Activated naive CD8-positive, alpha-beta T cell treated with anti-CD3 and anti-CD28 coated beads, Interleukin-2, amount 50 U/mL, for 24 hours (primary cell): ENCODE measurements around the gene GPRC5B.

Source experiments
- ATAC-seq: fragments of 150-1000 bp; cut with Tn5 transposase; one replicate; pipeline ENCODE4 v1.10.0; 2021
- DNase-seq: peaks from one replicate; pipeline ENCODE4 v3.0.0; 2021
- H3K27ac Mint-ChIP-seq: one replicate; pipeline ENCODE4 v1.8.0; 2021; ENCODE audit warnings: mild to moderate bottlenecking, mixed read lengths
- H3K27me3 Mint-ChIP-seq: one replicate; pipeline ENCODE4 v1.8.0; 2021; ENCODE audit warnings: mixed read lengths
- H3K36me3 Mint-ChIP-seq: one replicate; pipeline ENCODE4 v1.8.0; 2021; ENCODE audit warnings: low read depth, mixed read lengths
- H3K4me1 Mint-ChIP-seq: one replicate; pipeline ENCODE4 v1.8.0; 2021; ENCODE audit warnings: mixed read lengths
- H3K4me3 Mint-ChIP-seq: one replicate; pipeline ENCODE4 v1.8.0; 2021; ENCODE audit warnings: mild to moderate bottlenecking, moderate library complexity, mixed read lengths
- H3K9me3 Mint-ChIP-seq: one replicate; pipeline ENCODE4 v1.8.0; 2021; ENCODE audit warnings: mixed read lengths

Gene GPRC5B

DNA sequence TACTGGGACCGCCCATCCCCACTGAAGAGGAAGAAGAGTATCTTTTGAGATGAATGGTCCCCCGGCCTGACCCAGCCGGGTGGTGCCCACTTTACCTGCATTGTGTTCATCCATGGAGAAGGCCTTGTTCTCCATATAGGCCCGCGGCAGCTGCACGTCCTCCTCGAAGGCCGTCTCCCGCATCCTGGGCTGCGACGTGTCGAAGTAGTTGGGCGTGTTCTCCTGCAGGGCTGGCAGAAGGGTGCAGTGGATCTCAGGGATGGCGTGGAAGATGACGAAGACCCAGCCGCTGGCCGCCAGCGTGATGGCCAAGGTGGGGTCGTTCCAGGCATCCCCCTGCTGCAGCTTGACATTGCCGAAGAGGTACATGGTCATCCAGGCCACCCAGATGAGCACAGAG, 12.9 kb downstream of the GPRC5B start:
- no peaks in the 10 kb centered on the region for H3K9me3 Mint-ChIP-seq
- no peaks in the 10 kb centered on the region for H3K27me3 Mint-ChIP-seq
- H3K4me1 Mint-ChIP-seq = no peaks in the 10 kb centered on the region
- no peak overlapping the region for H3K27ac Mint-ChIP-seq
- DNase-seq = no peak
- no peaks in the 10 kb centered on the region for H3K36me3 Mint-ChIP-seq
- no peak for ATAC-seq
- no peak overlapping the region for H3K4me3 Mint-ChIP-seq

DNA sequence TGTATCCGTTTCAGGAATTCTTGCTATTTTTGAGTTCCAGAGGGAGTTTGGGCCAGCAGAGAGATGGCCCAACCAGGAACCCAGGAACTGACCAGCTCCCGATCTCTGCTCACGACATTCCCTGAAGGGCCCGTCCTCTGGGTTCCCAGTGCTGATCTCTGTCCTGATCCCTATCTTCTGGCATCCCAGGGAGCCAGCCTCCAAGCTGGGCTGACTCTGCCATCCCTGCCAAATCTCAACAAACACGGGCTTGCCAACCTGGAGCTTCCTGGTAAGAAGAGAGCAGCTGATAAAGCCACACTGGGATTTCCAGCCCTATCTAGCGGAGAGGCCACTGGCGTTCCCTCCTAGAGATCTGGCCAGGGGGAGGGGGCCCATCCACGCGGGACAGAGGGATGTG, 16.2 kb downstream of the GPRC5B start:
- no peak for ATAC-seq
- H3K9me3 Mint-ChIP-seq = no peaks in the 10 kb centered on the region
- H3K4me1 Mint-ChIP-seq = no peaks in the 10 kb centered on the region
- H3K27ac Mint-ChIP-seq = no peak overlapping the region
- no peak overlapping the region for H3K4me3 Mint-ChIP-seq
- DNase-seq = no peak
- H3K27me3 Mint-ChIP-seq = no peaks in the 10 kb centered on the region
- no peaks in the 10 kb centered on the region for H3K36me3 Mint-ChIP-seq

DNA sequence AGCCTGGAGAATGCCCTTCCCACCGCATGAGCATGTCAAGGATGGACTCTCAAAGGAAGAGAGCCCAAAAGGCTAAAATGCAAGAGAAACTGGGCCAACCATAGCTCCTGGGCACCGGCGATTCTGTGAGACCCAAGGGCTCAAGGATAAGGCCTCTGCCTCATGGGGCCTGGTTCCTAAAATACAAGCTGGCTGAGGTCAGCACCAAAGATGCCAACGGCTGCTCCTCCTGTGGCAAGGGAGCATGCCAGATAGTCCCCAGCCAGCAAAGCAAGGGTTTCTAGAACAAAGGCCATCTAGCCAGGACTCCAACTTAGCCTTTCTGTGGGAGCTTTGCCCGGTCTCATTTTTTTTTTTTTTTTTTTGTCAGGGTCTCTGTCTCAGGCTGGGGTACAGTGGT, 20.1 kb downstream of the GPRC5B start:
- H3K27ac Mint-ChIP-seq = no peak overlapping the region
- no peaks in the 10 kb centered on the region for H3K27me3 Mint-ChIP-seq
- H3K4me1 Mint-ChIP-seq = no peaks in the 10 kb centered on the region
- H3K4me3 Mint-ChIP-seq = no peak overlapping the region
- DNase-seq (no peak), ATAC-seq (no peak)
- no peaks in the 10 kb centered on the region for H3K9me3 Mint-ChIP-seq
- H3K36me3 Mint-ChIP-seq = no peaks in the 10 kb centered on the region

DNA sequence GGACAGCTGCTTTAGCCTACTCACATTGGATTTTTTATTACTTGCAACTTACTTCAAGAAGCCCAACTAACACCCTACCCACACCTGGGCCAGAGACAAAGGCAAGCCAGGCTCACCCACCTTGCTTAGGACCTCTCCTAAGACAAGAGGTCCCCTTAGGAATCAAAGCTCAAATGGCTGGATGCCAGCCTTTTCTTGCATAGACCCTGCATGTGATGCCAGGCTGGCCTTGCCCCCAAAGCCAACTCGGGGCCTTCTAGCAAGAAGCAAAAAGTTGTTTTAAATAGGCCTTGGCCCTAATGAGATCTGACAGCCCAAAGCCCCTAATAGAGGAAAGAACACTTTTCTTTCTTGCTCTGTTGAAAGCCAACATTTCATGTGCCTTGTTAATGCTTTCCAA, 20.7 kb downstream of the GPRC5B start:
- H3K27ac Mint-ChIP-seq = no peak overlapping the region
- H3K36me3 Mint-ChIP-seq = no peaks in the 10 kb centered on the region
- no peaks in the 10 kb centered on the region for H3K27me3 Mint-ChIP-seq
- no peaks in the 10 kb centered on the region for H3K4me1 Mint-ChIP-seq
- DNase-seq = no peak
- H3K4me3 Mint-ChIP-seq = no peak overlapping the region
- H3K9me3 Mint-ChIP-seq = no peaks in the 10 kb centered on the region
- ATAC-seq = no peak

DNA sequence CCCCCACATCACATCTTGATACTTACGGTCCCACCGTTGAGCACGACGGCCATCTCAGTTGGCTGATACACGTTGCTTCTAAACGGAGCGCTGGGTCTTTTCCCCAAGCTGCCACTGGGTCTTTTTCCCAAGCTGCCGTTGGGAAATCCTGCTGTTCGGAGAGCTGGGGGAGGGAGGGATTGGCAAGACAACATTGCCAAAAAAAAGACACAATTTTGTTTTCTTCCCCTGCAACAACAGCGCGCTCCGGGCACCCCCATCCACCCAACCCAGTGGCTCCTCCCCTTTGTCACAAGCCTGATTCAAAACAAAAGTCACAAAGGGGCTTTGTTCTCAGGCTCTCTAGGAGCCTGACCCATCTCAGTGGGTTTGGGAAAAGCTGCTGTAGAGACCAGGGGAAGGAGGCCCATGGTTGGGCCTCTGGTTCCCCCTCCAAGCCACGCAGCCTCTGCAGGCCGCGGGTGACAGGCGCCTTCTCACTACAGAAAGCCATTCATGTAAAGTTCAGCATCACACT, 22.8 kb downstream of the GPRC5B start:
- H3K27ac Mint-ChIP-seq = no peak overlapping the region

DNA sequence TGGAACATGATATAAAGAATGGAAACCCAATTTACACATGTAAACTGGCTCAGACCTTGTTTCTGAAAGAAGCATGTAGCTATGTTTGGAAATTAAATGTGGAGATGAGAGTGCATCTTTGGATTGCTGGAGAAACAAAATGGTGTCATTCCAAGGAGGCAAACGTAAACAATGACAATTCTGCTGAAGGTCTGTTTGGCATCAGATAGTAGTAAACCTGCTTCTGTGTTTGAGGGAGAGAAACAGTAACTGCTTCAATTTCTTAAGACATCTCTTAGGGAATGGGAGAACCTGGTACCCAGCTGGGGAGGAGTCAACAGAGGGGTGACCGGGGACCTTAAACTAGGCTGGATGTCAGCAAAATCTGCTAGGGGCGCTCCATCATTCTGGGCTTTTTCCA, 23.5 kb downstream of the GPRC5B start:
- Mint-ChIP-seq H3K27ac (no peak overlapping the region), H3K4me3 (no peak overlapping the region), H3K36me3 (no peaks in the 10 kb centered on the region), H3K4me1 (no peaks in the 10 kb centered on the region), H3K27me3 (no peaks in the 10 kb centered on the region), H3K9me3 (no peaks in the 10 kb centered on the region)
- DNase-seq (no peak), ATAC-seq (no peak)

More for the DNA sequence above, 22.8 kb downstream of the GPRC5B start:
- no peak for ATAC-seq
- H3K27me3 Mint-ChIP-seq = no peaks in the 10 kb centered on the region
- no peaks in the 10 kb centered on the region for H3K4me1 Mint-ChIP-seq
- H3K4me3 Mint-ChIP-seq = no peak overlapping the region
- no peaks in the 10 kb centered on the region for H3K9me3 Mint-ChIP-seq
- DNase-seq = no peak
- H3K36me3 Mint-ChIP-seq = no peaks in the 10 kb centered on the region

DNA sequence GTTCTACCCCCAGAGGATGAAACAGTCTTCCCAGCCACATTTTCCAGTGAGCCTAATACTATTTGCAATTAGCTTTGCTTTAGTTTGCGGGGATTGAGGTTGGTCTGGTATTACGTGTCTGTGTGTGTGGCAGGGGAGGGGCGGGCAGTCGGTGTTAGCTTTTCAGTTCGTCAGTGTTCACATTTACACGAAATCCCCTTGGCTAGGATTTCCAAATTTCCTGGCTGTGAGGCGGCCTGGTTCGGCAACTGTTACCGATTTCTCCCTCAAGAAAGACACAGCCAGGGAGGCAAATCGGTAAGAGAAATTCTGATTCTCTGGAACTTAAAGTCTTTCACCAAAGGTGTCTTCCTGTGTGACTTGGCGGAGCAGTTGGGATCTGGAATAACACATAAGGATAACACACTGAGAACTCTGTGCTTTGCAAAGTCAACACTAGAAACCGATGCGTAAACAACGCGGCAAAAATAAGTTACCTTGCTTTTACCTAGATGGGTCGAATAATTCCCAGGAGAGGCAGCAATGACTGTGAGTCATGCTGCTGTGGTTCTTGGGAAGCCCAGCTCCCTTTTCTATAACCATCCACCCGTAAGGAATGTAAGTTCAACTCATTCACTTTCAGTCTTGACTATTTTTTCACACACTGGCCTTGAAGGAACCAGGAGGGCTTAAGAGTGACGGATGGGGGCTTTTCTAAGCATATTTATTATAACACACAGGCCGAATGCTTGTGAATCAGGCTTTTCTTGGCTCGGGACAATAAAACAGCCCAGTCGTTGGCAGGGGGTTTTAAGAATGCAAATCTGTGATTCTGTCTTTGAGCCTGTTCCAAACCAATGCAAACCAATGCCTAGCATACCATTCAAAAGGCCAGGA, 24.2 kb downstream of the GPRC5B start:
- no peaks in the 10 kb centered on the region for H3K4me1 Mint-ChIP-seq
- ATAC-seq (no peak), DNase-seq (no peak)
- no peaks in the 10 kb centered on the region for H3K36me3 Mint-ChIP-seq
- H3K9me3 Mint-ChIP-seq = no peaks in the 10 kb centered on the region
- H3K4me3 Mint-ChIP-seq = no peak overlapping the region
- H3K27me3 Mint-ChIP-seq = no peaks in the 10 kb centered on the region
- no peak overlapping the region for H3K27ac Mint-ChIP-seq

DNA sequence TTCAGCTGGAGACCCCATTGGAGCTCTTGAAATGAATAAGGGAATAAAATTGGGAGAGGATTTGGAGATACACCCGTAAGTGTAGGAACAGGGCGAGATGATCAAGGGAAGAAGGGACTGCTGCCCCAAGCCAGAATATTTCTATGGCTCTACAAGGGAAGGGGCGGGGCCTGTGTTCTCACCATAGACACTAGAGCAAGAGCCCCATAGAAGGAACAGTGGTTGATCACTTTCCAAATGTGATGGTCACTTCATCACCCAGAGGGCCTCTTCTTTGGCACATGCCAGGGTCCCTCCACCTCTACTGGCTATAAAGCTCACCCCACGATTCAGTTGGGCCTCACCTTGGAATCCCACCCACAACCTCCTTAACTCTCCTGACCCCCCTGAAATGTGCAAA, 25.0 kb downstream of the GPRC5B start:
- Mint-ChIP-seq H3K4me1 (no peaks in the 10 kb centered on the region), H3K4me3 (no peak overlapping the region), H3K27me3 (no peaks in the 10 kb centered on the region), H3K27ac (no peak overlapping the region), H3K36me3 (no peaks in the 10 kb centered on the region), H3K9me3 (no peaks in the 10 kb centered on the region)
- DNase-seq = no peak
- no peak for ATAC-seq

DNA sequence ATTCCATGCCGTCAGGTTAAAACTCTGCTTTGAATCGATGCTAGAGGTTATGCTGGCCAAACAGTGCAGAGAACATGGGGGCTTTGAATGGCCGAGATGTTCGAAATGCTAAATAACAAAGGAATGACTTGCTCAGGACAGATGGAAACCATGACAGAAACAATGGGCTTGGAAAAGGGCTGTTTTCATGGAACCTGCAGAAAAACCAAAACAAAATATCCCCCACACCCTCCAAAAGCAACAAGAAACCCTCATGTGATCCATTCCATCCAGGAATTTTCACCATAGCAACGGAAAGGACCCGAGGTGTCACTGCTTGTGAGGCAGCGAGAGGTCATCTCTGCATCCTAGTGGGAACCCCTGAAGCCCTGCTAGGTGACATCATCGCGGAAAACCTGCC, 25.5 kb downstream of the GPRC5B start:
- ATAC-seq (no peak), DNase-seq (no peak)
- H3K4me3 Mint-ChIP-seq = no peak overlapping the region
- no peaks in the 10 kb centered on the region for H3K9me3 Mint-ChIP-seq
- H3K27ac Mint-ChIP-seq = no peak overlapping the region
- no peaks in the 10 kb centered on the region for H3K4me1 Mint-ChIP-seq
- no peaks in the 10 kb centered on the region for H3K27me3 Mint-ChIP-seq
- no peaks in the 10 kb centered on the region for H3K36me3 Mint-ChIP-seq

DNA sequence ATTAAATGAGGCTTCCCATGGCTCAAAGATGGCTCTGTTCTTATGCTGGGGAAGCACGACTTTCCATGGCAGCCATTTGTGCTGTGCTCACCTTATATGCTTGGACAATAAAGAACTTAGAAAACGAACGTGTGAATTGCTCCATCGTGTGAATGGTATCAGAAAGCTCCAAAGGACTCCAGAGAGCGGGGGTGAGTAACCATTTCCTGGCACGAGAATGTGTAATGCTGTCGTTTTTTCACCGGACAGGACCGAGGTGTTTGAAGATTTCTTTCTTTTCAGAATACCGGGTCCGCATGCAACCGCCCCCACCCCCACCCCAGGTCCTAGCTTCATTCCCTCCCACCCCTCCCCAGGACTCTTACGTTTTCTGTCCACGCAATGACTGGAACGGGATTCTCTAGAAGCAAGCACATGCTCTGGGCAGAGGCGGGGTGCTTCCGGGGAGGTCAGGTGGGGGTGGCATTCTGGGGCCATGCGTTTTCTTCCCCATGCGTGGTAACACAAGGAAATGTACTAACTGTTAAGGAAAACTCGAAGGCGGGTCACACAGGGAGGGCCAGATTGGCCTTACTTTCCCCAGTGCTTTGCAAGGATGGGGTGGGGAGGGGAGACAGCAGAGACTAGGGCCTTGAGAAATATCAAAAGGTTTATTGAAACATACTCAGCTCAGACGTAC, 26.2 kb downstream of the GPRC5B start:
- Mint-ChIP-seq H3K27me3 (no peaks in the 10 kb centered on the region), H3K9me3 (no peaks in the 10 kb centered on the region), H3K4me3 (no peak overlapping the region), H3K4me1 (no peaks in the 10 kb centered on the region), H3K36me3 (no peaks in the 10 kb centered on the region), H3K27ac (no peak overlapping the region)
- ATAC-seq = no peak
- no peak for DNase-seq

DNA sequence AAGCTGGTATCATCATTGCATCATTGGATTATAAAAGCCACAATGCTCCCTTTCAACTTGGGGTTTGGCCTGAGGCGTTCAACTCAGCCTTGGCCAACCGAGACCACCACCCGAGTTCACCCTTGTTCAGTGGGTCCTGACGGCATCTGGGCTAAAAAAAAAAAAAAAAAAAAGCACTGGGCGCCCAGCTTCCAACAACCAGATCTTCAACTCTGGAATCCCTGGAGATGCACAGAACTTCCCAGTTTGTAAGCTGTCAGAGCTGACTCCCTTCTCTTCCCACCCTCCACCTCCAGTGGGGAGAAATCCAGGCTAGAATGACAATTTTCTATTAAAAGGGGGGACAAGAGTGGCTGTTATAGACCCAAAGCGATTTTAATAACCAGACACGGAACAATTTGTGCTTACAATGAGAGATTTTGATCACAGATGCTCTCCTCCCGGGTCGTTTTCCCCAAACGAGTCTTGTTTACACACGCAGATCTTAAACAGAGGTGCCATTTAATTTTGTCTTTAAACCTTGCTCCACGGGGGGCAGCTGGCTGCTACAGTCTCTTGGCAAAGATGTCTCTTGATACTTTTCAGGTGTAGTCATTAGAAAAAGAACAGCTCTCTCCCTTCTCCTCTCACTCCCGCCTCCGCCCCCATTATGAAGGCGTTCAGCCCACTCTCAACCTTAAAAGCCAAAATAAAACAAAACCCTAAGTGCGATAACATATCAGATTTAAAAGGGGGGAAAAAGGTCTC, 26.9 kb downstream of the GPRC5B start:
- H3K27me3 Mint-ChIP-seq = no peaks in the 10 kb centered on the region
- H3K36me3 Mint-ChIP-seq = no peaks in the 10 kb centered on the region
- no peak for ATAC-seq
- no peak overlapping the region for H3K27ac Mint-ChIP-seq
- no peak for DNase-seq
- no peaks in the 10 kb centered on the region for H3K4me1 Mint-ChIP-seq
- no peaks in the 10 kb centered on the region for H3K9me3 Mint-ChIP-seq
- no peak overlapping the region for H3K4me3 Mint-ChIP-seq

DNA sequence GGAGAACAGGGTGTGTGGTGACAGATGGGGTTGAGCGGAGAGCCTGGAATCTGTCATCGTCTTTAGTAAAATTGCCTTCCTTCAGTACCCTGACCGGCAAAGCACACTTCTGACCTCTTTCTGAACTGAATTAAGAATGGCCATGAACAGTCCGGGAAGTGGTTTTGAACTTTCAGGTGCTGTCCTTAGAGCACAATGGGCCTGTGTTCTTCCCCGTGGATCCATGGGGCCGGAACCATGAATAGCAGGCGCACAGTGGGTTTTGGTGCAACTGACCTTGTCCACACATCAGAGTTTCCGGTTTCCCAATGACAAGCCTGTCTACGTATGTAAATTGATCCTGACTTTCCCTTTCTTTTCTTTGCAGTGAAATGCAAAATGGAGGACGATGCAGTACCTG, 28.5 kb downstream of the GPRC5B start:
- DNase-seq (no peak), ATAC-seq (no peak)
- no peak overlapping the region for H3K4me3 Mint-ChIP-seq
- no peaks in the 10 kb centered on the region for H3K4me1 Mint-ChIP-seq
- no peaks in the 10 kb centered on the region for H3K9me3 Mint-ChIP-seq
- no peaks in the 10 kb centered on the region for H3K36me3 Mint-ChIP-seq
- H3K27me3 Mint-ChIP-seq = no peaks in the 10 kb centered on the region
- no peak overlapping the region for H3K27ac Mint-ChIP-seq

DNA sequence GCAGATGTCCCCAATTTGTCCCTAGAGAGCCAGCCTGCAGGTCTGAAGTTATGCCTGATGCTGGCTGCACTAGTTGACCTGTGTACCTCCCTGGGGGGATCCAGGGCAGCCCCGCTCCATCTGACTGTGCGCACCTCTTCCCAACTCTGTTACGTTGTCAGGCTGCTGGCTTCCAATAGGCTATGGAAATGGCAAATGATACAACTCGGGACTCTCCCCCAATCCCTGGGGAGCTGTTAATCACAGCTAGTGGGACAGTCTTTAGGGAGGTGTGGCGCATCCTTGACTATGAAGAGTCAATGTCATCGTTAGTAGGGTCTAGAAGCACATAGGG, 30.1 kb downstream of the GPRC5B start:
- Mint-ChIP-seq H3K4me3 (no peak overlapping the region), H3K27me3 (no peaks in the 10 kb centered on the region), H3K27ac (no peak overlapping the region), H3K4me1 (no peaks in the 10 kb centered on the region), H3K36me3 (no peaks in the 10 kb centered on the region), H3K9me3 (no peaks in the 10 kb centered on the region)
- ATAC-seq (no peak), DNase-seq (no peak)

DNA sequence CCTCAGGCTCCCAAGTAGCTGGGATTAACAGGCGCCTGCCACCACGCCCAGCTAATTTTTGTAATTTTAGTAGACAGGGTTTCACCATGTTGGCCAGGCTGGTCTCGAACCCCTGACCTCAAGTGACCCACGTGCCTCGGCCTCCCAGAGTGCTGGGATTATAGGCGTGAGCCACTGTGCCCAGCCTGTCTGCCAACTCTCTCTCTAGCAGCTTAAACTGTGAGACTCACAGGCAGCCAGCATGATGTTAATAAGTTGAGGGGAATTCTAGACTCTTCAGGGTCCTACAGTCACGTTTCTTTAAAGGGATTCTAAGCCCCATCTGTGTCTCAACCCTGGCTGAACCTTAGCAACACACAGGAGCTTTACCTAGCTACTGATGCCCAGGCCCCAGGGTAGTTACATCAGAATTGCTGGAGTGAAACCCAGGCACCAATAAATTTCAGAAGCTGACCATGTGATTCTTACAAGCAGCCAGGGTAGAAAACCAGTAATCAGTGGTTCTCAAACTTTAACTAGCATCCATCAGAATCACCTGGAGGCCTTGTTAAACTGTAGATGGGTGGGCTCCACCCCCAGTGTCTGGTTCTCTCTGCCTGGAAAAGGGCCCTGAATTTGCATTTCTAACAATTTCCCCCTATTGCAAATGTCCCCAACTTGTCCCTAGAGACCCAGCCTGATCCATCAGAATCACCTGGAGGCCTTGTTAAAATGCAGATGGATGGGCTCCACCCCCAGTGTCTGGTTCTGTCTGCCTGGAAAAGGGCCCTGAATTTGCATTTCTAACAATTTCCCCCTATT, 30.7 kb downstream of the GPRC5B start:
- no peak for DNase-seq
- Mint-ChIP-seq H3K27me3 (no peaks in the 10 kb centered on the region), H3K4me3 (no peak overlapping the region), H3K9me3 (no peaks in the 10 kb centered on the region), H3K36me3 (no peaks in the 10 kb centered on the region), H3K4me1 (no peaks in the 10 kb centered on the region), H3K27ac (no peak overlapping the region)
- ATAC-seq = no peak
